Liver (tissue), 2 donors: ENCODE results near the gene KCNS1.

ENCODE experiments used
- JUND ChIP-seq, 2 donors: IDR thresholded peaks; 2 replicates each; pipeline ENCODE4 v1.6.1; 2016; ENCODE audit warnings: antibody characterized with exemption in 2 of 2
- TF ChIP-seq, protein P1 (sequence below): IDR thresholded peaks from 2 replicates; pipeline ENCODE4 v1.6.1; 2016; ENCODE audit warnings: antibody characterized with exemption, mild to moderate bottlenecking
- donor health status: healthy.

DNA sequence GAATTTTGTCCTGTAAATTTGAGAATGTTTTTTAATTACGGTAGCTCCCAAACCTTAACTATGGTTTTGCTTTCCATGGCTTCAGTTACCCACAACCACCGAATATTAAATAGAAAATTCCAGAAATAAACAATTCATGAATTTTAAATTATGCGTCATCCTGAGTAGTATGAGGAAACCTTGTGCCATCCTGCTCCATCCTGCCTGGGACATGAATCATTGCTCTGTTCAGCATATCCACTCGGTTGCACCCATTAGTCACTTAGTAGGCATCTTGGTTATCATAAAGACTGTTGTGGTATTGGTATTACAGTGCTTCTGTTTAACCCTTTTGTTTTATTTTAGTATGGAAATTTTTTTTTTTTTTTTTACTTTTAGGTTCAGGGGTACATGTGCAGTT lies 39.7 kb downstream of the KCNS1 start:
- no peak for TF ChIP-seq JUND (IDR thresholded peaks at IDR 0.05)
- TF ChIP-seq, protein P1, sequence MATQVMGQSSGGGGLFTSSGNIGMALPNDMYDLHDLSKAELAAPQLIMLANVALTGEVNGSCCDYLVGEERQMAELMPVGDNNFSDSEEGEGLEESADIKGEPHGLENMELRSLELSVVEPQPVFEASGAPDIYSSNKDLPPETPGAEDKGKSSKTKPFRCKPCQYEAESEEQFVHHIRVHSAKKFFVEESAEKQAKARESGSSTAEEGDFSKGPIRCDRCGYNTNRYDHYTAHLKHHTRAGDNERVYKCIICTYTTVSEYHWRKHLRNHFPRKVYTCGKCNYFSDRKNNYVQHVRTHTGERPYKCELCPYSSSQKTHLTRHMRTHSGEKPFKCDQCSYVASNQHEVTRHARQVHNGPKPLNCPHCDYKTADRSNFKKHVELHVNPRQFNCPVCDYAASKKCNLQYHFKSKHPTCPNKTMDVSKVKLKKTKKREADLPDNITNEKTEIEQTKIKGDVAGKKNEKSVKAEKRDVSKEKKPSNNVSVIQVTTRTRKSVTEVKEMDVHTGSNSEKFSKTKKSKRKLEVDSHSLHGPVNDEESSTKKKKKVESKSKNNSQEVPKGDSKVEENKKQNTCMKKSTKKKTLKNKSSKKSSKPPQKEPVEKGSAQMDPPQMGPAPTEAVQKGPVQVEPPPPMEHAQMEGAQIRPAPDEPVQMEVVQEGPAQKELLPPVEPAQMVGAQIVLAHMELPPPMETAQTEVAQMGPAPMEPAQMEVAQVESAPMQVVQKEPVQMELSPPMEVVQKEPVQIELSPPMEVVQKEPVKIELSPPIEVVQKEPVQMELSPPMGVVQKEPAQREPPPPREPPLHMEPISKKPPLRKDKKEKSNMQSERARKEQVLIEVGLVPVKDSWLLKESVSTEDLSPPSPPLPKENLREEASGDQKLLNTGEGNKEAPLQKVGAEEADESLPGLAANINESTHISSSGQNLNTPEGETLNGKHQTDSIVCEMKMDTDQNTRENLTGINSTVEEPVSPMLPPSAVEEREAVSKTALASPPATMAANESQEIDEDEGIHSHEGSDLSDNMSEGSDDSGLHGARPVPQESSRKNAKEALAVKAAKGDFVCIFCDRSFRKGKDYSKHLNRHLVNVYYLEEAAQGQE, result no peak
